Activated CD8-positive, alpha-beta T cell treated with anti-CD3 and anti-CD28 coated beads for 36 hours (primary cell): ENCODE data around the gene MLN. TPM values are rescaled to one million over a fixed set of nuclear protein-coding genes. Genes with fewer than 3 reads are reported as not detected.
A peak's percentile ranks its signal among the peaks of the same experiment; 100 is the strongest.

ENCODE experiments used
- ATAC-seq: fragments of 200-7000 bp; cut with Tn5 transposase; one replicate; pipeline ENCODE4 v1.10.0; 2021; ENCODE audit warnings: mild to moderate bottlenecking, moderate library complexity
- CTCF ChIA-PET: fragments of 350-600 bp; sonication (Branson Sonifier 250); formaldehyde crosslinking; loops from one replicate; lab custom pipeline; 2021; ENCODE audit warnings: antibody characterized with exemption; lab: Charles Lee
- POLR2A ChIA-PET: fragments of 350-600 bp; sonication (Branson Sonifier 250); formaldehyde crosslinking; loops from one replicate; lab custom pipeline; 2021; ENCODE audit warnings: antibody characterized with exemption; lab: Charles Lee
- DNase-seq: peaks from one replicate; pipeline ENCODE4 v3.0.0-alpha.2; 2020
- H3K27ac Mint-ChIP-seq: one replicate; pipeline ENCODE4 v1.8.0; 2021; ENCODE audit warnings: mild to moderate bottlenecking, mixed read lengths
- H3K27me3 Mint-ChIP-seq: one replicate; pipeline ENCODE4 v1.8.0; 2021; ENCODE audit warnings: mixed read lengths
- H3K36me3 Mint-ChIP-seq: one replicate; pipeline ENCODE4 v1.8.0; 2021; ENCODE audit warnings: low read depth, mixed read lengths
- H3K4me1 Mint-ChIP-seq: one replicate; pipeline ENCODE4 v1.8.0; 2021; ENCODE audit warnings: low read depth, mixed read lengths
- H3K4me3 Mint-ChIP-seq: one replicate; pipeline ENCODE4 v1.8.0; 2021; ENCODE audit warnings: mild to moderate bottlenecking, moderate library complexity, mixed read lengths
- H3K9me3 Mint-ChIP-seq: one replicate; pipeline ENCODE4 v1.8.0; 2021; ENCODE audit warnings: mixed read lengths
- CTCF ChIP-seq: fragments of 200-600 bp; IDR thresholded peaks from one replicate; pipeline ENCODE4 v1.8.0; 2022; ENCODE audit warnings: antibody characterized with exemption, mild to moderate bottlenecking
- intact Hi-C: fragments of 100-400 bp; cut with micrococcal nuclease; formaldehyde crosslinking; loops from one replicate; pipeline ENCODE4 v1.10.0; 2022
- total RNA-seq, 2 experiments: library from RNA; stranded (reverse); gene quantifications; one replicate each; pipeline ENCODE4 v1.2.3, GENCODE V29; 2021

The MLN gene
- total RNA-seq, 2 experiments from 2014 or later: not detected

- H3K36me3 Mint-ChIP-seq: no peaks in the 10 kb centered on the region
- intact Hi-C loops: no loop called here
- H3K4me1 Mint-ChIP-seq: peaks cover 5% of the 10 kb centered on the region
- H3K27ac Mint-ChIP-seq: no peak overlapping the region
- no peak overlapping the region for H3K4me3 Mint-ChIP-seq
- no peak for DNase-seq
- no peak for ATAC-seq
- POLR2A ChIA-PET: no interaction called here
- CTCF ChIA-PET: interaction anchor here (1.1 kb wide), 1 partner anchor 46 kb away, joined by 3 read pairs; no protein-coding TSS in a partner anchor
- TF ChIP-seq CTCF: no peak
- peaks cover 24% of the 10 kb centered on the region for H3K27me3 Mint-ChIP-seq
- no peaks in the 10 kb centered on the region for H3K9me3 Mint-ChIP-seq
Measured at GRCh38 chr6:33816911-33817310, 13.1 kb upstream of the MLN start.

- Mint-ChIP-seq H3K4me3 (no peak overlapping the region), H3K27me3 (peaks cover 31% of the 10 kb centered on the region), H3K36me3 (no peaks in the 10 kb centered on the region), H3K9me3 (no peaks in the 10 kb centered on the region), H3K27ac (no peak overlapping the region), H3K4me1 (peaks cover 2% of the 10 kb centered on the region)
- intact Hi-C loops: no loop called here
- ChIA-PET POLR2A (no interaction called here), CTCF (no interaction called here)
- peak; percentile 64 for ATAC-seq
- no peak for TF ChIP-seq CTCF
- DNase-seq: peak; percentile 38
Measured at GRCh38 chr6:33815854-33816253, 12.1 kb upstream of the MLN start.

GRCh38 chr6:33813990-33814985, 10.5 kb upstream of the MLN start:
- intact Hi-C loops: no loop called here
- no peak for DNase-seq
- POLR2A ChIA-PET: no interaction called here
- H3K36me3 Mint-ChIP-seq: no peaks in the 10 kb centered on the region
- H3K4me1 Mint-ChIP-seq: no peaks in the 10 kb centered on the region
- no peak for TF ChIP-seq CTCF
- CTCF ChIA-PET: no interaction called here
- H3K4me3 Mint-ChIP-seq: no peak overlapping the region
- no peak for ATAC-seq
- no peak overlapping the region for H3K27ac Mint-ChIP-seq
- H3K9me3 Mint-ChIP-seq: no peaks in the 10 kb centered on the region
- H3K27me3 Mint-ChIP-seq: peaks cover 39% of the 10 kb centered on the region

GRCh38 chr6:33813246-33813904, 9.6 kb upstream of the MLN start:
- H3K4me1 Mint-ChIP-seq: no peaks in the 10 kb centered on the region
- no peak overlapping the region for H3K27ac Mint-ChIP-seq
- H3K36me3 Mint-ChIP-seq: no peaks in the 10 kb centered on the region
- peaks cover 48% of the 10 kb centered on the region for H3K27me3 Mint-ChIP-seq
- ChIA-PET CTCF (no interaction called here), POLR2A (no interaction called here)
- intact Hi-C loops: no loop called here
- ATAC-seq (no peak), DNase-seq (no peak)
- H3K9me3 Mint-ChIP-seq: no peaks in the 10 kb centered on the region
- TF ChIP-seq CTCF: no peak
- H3K4me3 Mint-ChIP-seq: no peak overlapping the region

GRCh38 chr6:33812669-33813068, 8.9 kb upstream of the MLN start:
- H3K36me3 Mint-ChIP-seq: no peaks in the 10 kb centered on the region
- ChIA-PET POLR2A (no interaction called here), CTCF (interaction anchor here (0.8 to 1.3 kb wide), 3 partner anchors 66 to 215 kb away, joined by 3 to 4 read pairs (median 3); no protein-coding TSS in a partner anchor)
- ATAC-seq: no peak
- H3K27ac Mint-ChIP-seq: no peak overlapping the region
- H3K4me1 Mint-ChIP-seq: peaks cover 7% of the 10 kb centered on the region
- no peak for TF ChIP-seq CTCF
- peaks cover 55% of the 10 kb centered on the region for H3K27me3 Mint-ChIP-seq
- H3K4me3 Mint-ChIP-seq: no peak overlapping the region
- DNase-seq: peak; percentile 58
- no peaks in the 10 kb centered on the region for H3K9me3 Mint-ChIP-seq
- intact Hi-C loops: no loop called here
